ENCODE results near the gene PRKCE.

Gene PRKCE

GRCh38 chr2:45786836-45787357 lies 135.4 kb downstream of the PRKCE start:
- DNase-seq = no peak

GRCh38 chr2:45788401-45788800 lies 136.9 kb downstream of the PRKCE start:
- DNase-seq = no peak

- no peak for DNase-seq
Measured at GRCh38 chr2:45789317-45789716, 137.8 kb downstream of the PRKCE start.

GRCh38 chr2:45789961-45790723 lies 138.7 kb downstream of the PRKCE start:
- no peak for DNase-seq

- no peak for DNase-seq
Measured at GRCh38 chr2:45793305-45793962, 142.0 kb downstream of the PRKCE start.

GRCh38 chr2:45794134-45794617 lies 142.7 kb downstream of the PRKCE start:
- no peak for DNase-seq

- no peak for DNase-seq
Measured at GRCh38 chr2:45796500-45796899, 145.0 kb downstream of the PRKCE start.

- no peak for DNase-seq
Measured at GRCh38 chr2:45797451-45798230, 146.2 kb downstream of the PRKCE start.

- DNase-seq = no peak
Measured at GRCh38 chr2:45799679-45800381, 148.4 kb downstream of the PRKCE start.

- DNase-seq = no peak
Measured at GRCh38 chr2:45802499-45803138, 151.1 kb downstream of the PRKCE start.

GRCh38 chr2:45804987-45805755 lies 153.7 kb downstream of the PRKCE start:
- DNase-seq = no peak

- no peak for DNase-seq
Measured at GRCh38 chr2:45806563-45807358, 155.3 kb downstream of the PRKCE start.

GRCh38 chr2:45808294-45808800 lies 156.9 kb downstream of the PRKCE start:
- DNase-seq = no peak

GRCh38 chr2:45809205-45809604 lies 157.7 kb downstream of the PRKCE start:
- DNase-seq = no peak

- DNase-seq = no peak
Measured at GRCh38 chr2:45812011-45812500, 160.6 kb downstream of the PRKCE start.

- DNase-seq = no peak
Measured at GRCh38 chr2:45813003-45813941, 161.8 kb downstream of the PRKCE start.

- no peak for DNase-seq
Measured at GRCh38 chr2:45814488-45814887, 163.0 kb downstream of the PRKCE start.

GRCh38 chr2:45814951-45815621 lies 163.6 kb downstream of the PRKCE start:
- no peak for DNase-seq
